Ascending aorta (tissue), 2 donors: ENCODE results near the gene SCPEP1. TPM values are rescaled to one million over a fixed set of nuclear protein-coding genes. Genes with fewer than 3 reads are reported as not detected.

Experiments used
- DNase-seq, 2 donors: peaks; one replicate each; pipeline ENCODE4 v3.0.0-alpha.2; 2019; ENCODE audit warnings: low spot score in 2 of 2
- H3K27ac ChIP-seq, 2 donors: fragments of 200-600 bp; sonication (generic); one replicate each; pipeline ENCODE4 v1.5.1; 2016 to 2017; ENCODE audit warnings: mild to moderate bottlenecking in 1 of 2
- H3K27me3 ChIP-seq: fragments of 200-600 bp; sonication (generic); one replicate; pipeline ENCODE4 v1.5.1; 2017
- H3K36me3 ChIP-seq, 2 donors: fragments of 200-600 bp; sonication (generic); one replicate each; pipeline ENCODE4 v1.5.1; 2016
- H3K4me1 ChIP-seq, 2 donors: fragments of 200-600 bp; sonication (generic); one replicate each; pipeline ENCODE4 v1.5.1; 2016 to 2017; ENCODE audit warnings: mild to moderate bottlenecking in 1 of 2
- H3K4me3 ChIP-seq, 2 donors: fragments of 200-600 bp; sonication (generic); one replicate each; pipeline ENCODE4 v1.5.1; 2016 to 2017; ENCODE audit warnings: mild to moderate bottlenecking in 1 of 2
- H3K9me3 ChIP-seq, 2 donors: fragments of 200-600 bp; sonication (generic); one replicate each; pipeline ENCODE4 v1.5.1; 2016
- intact Hi-C: fragments of 100-400 bp; cut with DNase I; formaldehyde crosslinking; loops from one replicate; pipeline ENCODE4 v1.15.1; 2023
- total RNA-seq: library from RNA; depleted of rRNA; stranded (reverse); fragments of >200 nt; gene quantifications from one replicate; pipeline ENCODE4 v1.1.0, GENCODE V29; 2016
- TF ChIP-seq, protein P1 (sequence below), 3 experiments: fragments of 200-600 bp in 2 of 3; fragments of 450-650 bp in 1 of 3; sonication (generic) in 2 of 3; IDR thresholded peaks; one replicate each; pipeline ENCODE4 v1.5.1; 2016 to 2019; ENCODE audit warnings: antibody characterized with exemption in 3 of 3, mild to moderate bottlenecking in 1 of 3, moderate library complexity in 1 of 3

Gene SCPEP1
- total RNA-seq, 1 donor from 2014 or later, result 76.2 TPM

DNA sequence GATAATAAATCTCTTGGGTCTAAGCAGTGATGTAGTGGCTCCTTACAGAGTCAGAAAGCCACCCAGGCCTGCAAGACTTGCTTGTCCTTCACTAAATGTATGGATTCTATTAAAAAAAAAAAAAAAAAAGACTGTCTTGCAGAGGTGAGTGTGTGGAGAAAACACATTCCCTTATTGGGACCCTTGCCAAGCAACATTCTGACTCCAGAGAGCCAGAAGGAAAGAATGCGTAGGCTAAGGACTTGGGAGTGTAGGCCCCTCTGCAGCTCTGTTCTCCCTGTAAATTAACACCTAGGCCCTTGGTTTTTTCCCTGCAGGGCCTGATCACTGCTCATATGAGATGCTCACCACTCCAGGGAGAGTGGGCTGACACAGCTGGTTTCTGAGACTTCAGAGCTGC, 17.8 kb downstream of the SCPEP1 start:
- no peaks in the 10 kb centered on the region for H3K9me3 ChIP-seq
- no peak overlapping the region for H3K4me3 ChIP-seq
- TF ChIP-seq, protein P1, sequence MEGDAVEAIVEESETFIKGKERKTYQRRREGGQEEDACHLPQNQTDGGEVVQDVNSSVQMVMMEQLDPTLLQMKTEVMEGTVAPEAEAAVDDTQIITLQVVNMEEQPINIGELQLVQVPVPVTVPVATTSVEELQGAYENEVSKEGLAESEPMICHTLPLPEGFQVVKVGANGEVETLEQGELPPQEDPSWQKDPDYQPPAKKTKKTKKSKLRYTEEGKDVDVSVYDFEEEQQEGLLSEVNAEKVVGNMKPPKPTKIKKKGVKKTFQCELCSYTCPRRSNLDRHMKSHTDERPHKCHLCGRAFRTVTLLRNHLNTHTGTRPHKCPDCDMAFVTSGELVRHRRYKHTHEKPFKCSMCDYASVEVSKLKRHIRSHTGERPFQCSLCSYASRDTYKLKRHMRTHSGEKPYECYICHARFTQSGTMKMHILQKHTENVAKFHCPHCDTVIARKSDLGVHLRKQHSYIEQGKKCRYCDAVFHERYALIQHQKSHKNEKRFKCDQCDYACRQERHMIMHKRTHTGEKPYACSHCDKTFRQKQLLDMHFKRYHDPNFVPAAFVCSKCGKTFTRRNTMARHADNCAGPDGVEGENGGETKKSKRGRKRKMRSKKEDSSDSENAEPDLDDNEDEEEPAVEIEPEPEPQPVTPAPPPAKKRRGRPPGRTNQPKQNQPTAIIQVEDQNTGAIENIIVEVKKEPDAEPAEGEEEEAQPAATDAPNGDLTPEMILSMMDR (IDR thresholded peaks at IDR 0.05), result no peak
- no peak overlapping the region for H3K27ac ChIP-seq
- DNase-seq, result no peak
- intact Hi-C loops, result no loop called here
- no peaks in the 10 kb centered on the region for H3K4me1 ChIP-seq
- H3K36me3 ChIP-seq, result peaks cover 55 to 77% of the 10 kb centered on the region in 2 donors
- H3K27me3 ChIP-seq, result no peaks in the 10 kb centered on the region

DNA sequence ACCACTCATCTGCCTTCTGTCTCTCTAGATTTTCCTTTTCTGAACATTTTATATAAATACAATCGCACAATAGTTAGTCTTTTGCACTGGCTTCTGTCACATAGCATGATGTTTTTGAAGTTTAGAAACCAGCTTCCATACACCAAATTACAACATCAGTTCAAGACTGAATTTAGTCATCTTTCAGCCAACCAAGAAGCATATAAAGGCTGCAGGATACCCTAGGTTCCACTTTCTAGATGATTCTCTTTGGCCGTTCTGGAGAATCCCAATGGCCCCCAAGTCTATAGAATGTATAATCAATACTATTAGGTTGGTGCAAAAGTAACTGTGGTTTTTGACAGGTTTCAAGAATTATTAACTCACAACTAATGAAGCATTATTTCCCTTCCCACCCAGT, 19.4 kb downstream of the SCPEP1 start:
- TF ChIP-seq, protein P1 (IDR thresholded peaks at IDR 0.05), result no peak
- no peak overlapping the region for H3K4me3 ChIP-seq
- intact Hi-C loops, result no loop called here
- no peak overlapping the region for H3K27ac ChIP-seq
- no peaks in the 10 kb centered on the region for H3K9me3 ChIP-seq
- no peaks in the 10 kb centered on the region for H3K27me3 ChIP-seq
- H3K4me1 ChIP-seq, result no peaks in the 10 kb centered on the region
- H3K36me3 ChIP-seq, result peaks cover 58 to 81% of the 10 kb centered on the region in 2 donors
- no peak for DNase-seq

DNA sequence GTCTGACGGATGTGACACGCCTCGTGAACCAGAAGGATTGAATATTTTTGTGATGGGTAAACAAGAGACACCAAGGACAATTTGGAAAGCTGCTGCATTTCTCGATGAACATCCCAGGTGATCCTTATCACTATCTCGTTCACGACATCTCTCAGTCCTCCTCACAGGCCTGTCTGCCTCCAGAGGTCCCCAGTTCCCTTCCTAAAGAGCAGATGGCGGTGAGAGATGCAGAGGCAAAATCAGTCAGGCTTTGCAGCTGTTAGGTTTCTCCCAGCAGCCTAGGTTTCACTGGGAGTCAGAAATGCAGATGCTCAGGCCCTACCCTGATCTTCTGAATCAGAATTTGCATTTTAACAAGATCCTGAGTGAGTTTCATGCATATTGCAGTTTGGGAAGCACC, 23.6 kb downstream of the SCPEP1 start:
- no peaks in the 10 kb centered on the region for H3K4me1 ChIP-seq
- TF ChIP-seq, protein P1 (IDR thresholded peaks at IDR 0.05), result no peak
- H3K4me3 ChIP-seq, result no peak overlapping the region
- H3K36me3 ChIP-seq, result peaks cover 49 to 75% of the 10 kb centered on the region in 2 donors
- intact Hi-C loops, result no loop called here
- H3K9me3 ChIP-seq, result no peaks in the 10 kb centered on the region
- no peak for DNase-seq
- H3K27ac ChIP-seq, result no peak overlapping the region
- H3K27me3 ChIP-seq, result no peaks in the 10 kb centered on the region

DNA sequence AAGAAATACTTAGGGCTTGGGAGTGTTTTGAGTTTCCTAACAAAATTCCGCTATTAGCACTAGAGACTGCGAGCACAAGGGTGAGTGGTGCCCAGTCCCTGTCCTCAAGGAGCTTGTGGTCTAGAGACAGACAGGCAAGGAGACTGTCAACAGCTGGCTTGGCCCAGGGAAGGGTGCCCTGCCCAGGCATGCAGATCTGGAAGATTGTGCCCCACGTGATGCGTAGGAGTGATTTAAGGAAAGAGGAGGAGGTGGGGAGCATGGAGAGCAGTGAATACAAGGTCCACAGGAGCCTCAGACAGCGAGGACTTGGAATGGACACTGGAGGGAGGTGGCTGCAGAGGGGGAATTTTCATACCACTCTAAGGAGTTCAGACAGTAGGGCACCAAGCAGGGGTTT, 25.0 kb downstream of the SCPEP1 start:
- H3K36me3 ChIP-seq, result peaks cover 38 to 61% of the 10 kb centered on the region in 2 donors
- TF ChIP-seq, protein P1 (IDR thresholded peaks at IDR 0.05), result no peak
- H3K4me1 ChIP-seq, result no peaks in the 10 kb centered on the region
- H3K27ac ChIP-seq, result no peak overlapping the region
- intact Hi-C loops, result no loop called here
- DNase-seq, result no peak
- no peak overlapping the region for H3K4me3 ChIP-seq
- H3K9me3 ChIP-seq, result no peaks in the 10 kb centered on the region
- H3K27me3 ChIP-seq, result no peaks in the 10 kb centered on the region

DNA sequence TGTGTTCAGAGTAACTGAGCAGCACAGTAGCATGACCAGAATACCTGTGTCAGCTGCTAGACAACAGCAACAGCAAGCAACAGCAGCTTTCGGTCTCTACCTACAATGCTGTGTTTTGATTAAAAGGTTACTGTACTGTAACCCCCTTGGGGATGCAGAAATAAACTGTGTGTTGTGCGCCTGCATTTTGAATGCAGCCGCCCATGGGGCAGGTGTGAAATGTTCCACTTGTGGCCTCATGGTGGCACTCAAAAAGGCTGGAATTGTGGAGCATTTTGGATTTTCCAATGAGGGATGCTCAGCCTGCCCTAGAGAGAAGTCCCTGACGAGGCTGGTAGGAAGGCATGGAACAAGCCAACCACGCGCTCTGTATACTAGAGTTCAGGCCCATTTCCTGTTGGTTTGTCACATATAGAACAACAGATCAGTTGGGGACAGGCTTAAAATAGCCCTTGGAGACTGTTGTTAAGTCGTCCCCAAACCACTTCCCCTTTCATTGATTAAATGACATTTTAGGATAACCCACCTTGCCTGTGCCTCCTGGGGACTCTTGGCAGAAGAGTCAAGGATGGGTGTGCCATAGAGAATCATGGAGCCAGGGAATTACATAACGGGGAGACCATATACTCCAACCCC, 27.1 kb downstream of the SCPEP1 start:
- DNase-seq, result no peak
- intact Hi-C loops, result loop anchor here (1.0 to 2.0 kb wide), 2 partner anchors 42 to 109 kb away; no protein-coding TSS in a partner anchor

More for the DNA sequence above, 27.1 kb downstream of the SCPEP1 start:
- TF ChIP-seq, protein P1 (IDR thresholded peaks at IDR 0.05), result peak; percentile 35 to 59 (median 39)
- Histone ChIP-seq H3K36me3 (peaks cover 29 to 46% of the 10 kb centered on the region in 2 donors), H3K27me3 (no peaks in the 10 kb centered on the region), H3K4me1 (no peaks in the 10 kb centered on the region), H3K9me3 (no peaks in the 10 kb centered on the region), H3K4me3 (no peak overlapping the region), H3K27ac (no peak overlapping the region)
